ENCODE data around the gene FLNB.

The FLNB gene

DNA sequence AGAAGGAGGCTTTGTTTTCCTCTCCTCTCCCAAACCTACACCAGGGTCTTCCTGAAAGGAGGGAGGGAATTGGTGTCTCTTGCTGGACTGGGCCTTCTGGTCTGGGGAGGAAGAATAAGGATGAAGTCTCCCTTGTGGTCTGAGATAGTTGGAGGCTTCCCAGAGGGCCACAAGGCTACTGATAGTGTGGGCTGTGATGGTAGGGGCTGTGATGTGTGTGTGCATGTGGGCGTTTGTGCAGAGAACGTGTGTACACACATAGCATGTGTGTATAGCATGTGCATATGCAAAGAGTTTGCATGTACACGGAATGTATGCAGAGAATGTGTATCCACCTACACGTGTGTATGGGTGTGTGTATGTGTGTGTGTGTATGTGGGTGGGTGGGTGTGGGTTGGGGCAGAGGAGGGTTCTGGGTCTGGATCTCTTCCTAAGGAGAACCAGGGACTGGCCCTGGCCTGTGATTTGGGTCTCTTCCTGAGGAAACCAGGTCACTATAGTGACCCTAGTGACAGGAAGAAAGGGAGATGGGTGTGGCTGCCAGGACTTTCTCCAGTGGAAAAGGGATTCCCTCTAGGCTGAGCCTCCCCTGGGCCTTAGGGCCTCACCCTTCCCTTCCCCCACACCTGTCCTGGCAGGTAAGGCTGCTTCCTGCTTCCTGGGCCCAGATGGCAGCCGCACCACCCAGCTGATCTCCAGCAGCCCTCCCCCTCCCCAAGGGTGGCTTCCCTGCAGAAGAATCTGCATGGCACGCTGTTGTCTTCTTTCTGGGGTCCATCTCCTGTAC lies 1.7 kb downstream of the FLNB start:
- DNase-seq (ENCODE audit: low spot score): peak; percentile 5

DNA sequence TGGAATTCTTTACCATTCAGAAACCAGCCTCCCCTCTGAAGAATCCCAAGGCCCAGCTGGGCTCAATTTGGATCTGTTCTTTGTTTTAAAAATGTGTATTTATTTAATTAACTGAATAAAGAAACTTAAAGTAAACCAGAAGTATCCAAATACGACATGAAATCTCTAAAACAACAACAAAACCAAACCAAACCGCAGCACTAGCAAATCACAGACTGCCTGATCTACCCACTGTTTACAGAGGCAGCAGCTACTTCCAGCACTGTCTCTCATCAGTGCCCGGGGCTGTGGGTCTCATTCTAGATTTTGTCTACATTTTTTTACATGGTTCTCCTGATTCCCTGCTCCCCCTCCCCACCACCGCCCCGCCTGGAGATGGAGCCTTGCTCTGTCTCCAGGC lies 2.3 kb downstream of the FLNB start:
- no peak for DNase-seq (ENCODE audit: low spot score)

DNA sequence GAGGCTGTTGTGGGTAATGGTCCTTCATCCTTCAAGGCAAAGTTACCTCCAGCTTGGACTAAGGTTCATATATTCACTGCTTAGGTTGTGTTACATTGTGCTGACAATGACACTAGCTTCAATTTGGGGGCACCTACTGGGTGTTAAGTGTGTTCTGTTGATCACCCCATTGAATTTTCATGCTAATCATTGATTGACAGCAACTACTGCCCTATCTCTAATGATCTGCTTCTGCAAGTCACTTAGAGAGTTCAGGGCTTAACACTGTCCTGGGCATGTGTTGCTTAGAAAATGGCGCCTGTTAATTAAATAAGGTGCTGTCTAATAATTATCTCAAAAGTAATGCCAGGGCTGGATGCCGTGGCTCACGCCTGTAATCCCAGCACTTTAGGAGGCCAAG lies 3.4 kb downstream of the FLNB start:
- DNase-seq (ENCODE audit: low spot score): no peak

DNA sequence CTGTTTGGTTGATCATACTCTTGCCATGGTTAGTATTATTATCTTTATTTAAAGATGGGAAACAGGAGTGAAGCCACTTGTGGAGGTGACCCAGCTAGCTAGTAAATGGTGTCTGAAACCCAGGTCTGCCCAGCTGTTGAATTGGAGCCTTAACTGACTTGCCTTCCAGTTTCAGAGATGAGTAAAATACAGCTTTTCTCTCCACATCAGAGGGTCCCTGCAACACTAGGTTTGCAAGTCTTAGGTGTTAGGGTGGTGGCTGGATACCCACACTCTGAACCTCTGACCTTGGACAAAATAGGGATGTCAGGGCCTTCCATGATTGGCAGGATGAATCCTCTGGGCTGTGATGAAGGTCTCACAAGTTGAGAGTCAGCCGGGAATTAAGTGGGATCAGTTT lies 4.1 kb downstream of the FLNB start:
- no peak for DNase-seq (ENCODE audit: low spot score)

DNA sequence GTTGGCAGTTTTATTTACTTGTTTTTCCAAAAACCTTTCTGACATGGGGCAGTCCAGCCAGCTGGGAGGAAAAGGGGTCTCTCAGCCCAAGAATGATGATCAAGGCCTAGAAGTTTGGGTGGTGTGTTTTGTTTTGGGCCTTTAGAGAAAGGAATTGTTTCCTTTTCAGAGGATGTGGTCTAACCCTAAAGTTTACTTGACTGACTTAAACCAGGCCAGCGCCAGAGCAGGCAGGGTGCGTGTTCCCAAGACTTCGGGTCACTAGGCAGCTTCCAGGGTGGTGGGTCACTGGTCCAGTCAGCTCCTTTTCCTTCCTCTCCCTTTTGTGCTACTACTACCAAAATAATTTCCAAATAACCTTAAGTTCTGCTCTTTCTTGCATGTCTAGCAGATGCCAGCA lies 4.9 kb downstream of the FLNB start:
- DNase-seq (ENCODE audit: low spot score): no peak

DNA sequence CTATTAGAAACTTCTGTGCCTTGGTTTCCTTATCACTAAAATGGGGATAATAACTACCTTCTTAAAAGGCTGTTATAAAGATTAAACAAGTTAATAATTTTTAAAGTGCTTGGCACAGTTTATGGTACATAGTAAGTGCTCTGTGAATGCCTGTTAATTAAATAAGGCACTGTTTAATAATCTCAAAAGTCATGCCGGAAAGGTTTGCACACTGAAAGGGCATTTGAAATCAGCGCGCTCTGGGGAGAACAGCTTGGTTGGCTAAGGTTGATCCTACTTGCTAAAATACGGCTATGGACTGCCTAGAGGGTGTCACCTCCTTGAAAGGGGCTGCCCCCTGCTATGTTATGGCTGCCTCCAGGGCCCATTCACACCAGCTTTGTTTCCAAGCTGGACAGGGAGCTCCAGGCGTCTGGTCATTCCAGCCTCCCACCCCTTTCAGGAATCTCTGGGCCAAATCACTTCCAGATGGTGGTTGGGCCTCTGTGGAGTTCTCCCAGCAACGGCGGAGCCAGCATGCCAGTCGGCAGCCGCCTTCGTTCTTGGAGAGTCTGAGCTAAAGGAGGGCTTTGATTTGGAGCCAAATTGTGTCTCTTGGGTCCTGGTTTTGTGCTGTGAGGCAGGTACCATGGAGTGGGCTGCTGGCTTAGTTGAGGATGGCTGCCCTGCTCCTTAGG lies 5.9 kb downstream of the FLNB start:
- DNase-seq (ENCODE audit: low spot score): no peak

DNA sequence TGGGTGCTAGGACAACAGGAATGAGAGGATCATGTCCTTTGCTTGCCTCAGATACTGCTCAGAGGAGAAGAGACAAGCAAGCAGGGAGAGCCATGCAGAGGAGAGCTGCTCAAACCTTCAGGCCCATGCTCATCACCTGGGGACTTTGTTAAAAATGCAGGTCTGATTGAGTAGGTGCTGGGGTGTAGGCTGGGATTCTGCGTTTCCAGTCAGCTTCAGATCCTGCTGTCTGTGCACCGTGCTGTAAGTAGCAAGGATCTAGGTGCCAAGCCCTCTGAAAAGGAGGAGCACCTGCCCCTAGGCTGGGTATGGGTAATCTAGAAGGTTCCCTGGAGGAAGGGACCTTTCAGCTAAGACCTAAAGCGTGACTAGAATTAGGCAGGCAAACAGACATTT lies 7.3 kb downstream of the FLNB start:
- no peak for DNase-seq (ENCODE audit: low spot score)

DNA sequence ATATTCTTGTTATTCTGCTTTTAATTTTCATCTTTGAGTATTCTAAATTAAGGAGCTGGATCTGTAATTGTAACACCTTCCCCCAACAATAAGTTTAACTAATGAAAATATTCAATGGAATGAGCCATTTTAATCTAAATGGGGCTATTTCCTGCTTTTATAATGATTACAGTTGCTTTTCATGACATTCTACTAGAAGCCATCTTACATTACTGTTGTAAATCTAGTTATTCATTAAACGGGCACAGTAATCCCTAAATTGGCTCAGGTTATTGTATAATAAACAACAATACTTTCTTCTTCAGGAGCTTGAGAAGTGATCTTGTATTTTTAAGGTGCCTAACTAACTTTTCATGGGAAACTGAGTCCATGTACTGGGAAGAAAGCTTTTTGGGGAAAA lies 8.5 kb downstream of the FLNB start:
- no peak for DNase-seq (ENCODE audit: low spot score)

DNA sequence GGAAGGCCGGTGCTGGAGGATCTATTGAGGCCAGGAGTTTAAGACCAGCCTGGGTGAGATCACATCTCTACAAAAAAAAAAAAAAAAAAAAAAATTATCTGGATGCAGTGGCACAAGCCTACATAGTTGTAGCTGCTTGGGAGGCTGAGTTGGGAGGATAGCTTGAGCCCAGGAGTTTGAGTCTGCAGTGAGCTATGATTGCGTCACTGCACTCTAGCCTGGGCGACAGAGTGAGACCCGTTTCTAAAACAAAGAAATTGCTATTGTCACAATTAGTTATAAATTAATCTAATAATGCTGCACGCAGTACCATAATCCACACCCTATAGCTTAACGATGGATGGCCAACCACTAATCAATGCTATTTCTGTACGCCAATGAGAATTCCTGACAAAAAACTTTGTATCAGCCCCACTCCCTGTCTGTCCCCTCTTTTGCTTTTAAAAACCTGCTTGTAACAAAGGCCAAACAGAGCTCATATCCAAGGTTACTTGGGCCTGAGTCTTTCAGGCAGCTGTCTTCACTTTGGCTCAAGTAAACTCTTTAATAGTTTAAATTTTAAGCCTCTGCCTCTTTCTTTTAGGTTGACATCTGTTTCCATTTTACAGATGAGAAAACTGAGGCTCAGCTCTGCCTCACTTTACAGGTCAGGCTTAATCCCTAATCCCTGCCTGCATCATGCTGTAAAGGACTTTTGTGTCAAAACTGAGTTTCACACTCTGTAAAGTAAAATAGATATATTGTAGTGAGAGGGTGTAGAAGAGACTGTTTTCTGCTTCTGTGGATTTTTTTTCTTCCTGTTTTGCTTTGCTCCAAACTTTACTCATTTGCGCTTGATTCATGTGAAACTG lies 10.9 kb downstream of the FLNB start:
- no peak for DNase-seq (ENCODE audit: low spot score)

DNA sequence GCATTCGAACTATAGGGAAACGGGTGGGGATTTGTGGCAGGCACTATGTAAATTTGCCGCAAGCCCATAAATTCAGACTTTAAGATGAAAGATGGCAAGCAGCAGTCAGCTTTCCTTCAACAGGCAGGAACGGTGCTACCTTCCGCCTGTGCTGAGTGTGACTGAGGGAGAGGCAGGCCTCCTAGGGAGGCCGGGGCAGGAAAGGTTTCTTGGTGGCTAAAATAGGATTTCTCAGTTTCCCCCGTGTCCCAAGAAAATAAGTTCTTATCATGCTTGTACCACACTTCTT lies 12.5 kb downstream of the FLNB start:
- no peak for DNase-seq (ENCODE audit: low spot score)

DNA sequence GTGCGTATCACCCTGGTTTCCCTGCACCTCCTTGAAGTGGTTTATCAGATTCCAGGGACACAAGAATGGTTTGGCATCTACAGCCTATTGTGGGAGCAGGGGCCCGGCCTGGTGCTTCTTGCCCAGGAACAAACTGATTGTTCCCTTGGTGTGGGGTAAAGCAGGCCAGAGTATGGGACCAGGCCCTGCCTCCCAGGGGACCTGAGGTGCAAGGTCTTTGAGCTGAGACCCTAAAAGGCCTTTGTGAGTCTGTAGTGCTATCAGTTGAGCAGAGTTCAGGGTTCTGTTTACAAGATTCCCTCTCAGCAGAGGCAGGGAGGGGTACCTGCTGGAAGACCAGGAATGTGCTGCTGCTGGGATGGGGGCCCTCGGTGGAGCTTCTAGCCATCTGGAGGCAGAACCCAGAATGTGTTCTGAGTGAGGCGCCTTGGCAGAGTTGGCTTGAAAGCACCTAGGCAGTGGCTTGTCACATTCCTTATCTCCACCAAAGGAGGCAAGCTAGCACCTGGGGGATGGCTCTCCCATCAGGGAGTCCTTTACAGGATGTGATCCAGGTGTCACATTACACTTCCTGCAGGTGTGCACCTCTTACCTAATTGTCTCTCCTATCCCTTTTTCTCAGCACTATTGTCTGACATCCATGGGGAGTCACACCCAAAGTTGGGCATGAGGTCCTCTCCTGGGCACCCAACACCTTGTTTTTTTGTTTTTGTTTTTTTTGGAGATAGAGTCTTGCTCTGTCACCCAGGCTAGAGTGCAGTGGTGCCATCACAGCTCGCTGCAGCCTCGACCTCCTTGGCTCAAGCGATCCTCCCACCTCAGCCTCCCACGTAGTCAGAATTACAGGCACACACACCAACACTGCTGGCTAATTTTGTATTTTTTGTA lies 13.1 kb downstream of the FLNB start:
- no peak for DNase-seq (ENCODE audit: low spot score)

DNA sequence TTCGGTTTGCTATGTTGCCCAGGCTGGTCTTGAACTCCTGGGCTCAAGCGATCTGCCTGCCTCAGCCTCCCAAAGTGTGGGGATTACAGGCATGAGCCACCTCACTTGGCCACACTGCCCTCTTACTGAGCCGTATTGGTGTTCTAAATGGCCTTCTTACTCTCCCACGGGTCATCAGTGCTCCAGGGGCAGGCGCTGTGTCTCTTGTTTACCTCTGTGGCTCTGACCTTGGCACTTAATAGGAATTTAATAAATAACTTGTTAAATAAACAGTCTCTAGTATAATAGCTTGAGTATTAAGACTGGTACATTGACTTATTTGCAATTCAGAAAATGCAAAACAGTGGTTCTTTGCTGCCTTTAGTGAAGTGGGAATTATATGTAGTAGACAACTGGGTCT lies 13.7 kb downstream of the FLNB start:
- DNase-seq (ENCODE audit: low spot score): no peak

DNA sequence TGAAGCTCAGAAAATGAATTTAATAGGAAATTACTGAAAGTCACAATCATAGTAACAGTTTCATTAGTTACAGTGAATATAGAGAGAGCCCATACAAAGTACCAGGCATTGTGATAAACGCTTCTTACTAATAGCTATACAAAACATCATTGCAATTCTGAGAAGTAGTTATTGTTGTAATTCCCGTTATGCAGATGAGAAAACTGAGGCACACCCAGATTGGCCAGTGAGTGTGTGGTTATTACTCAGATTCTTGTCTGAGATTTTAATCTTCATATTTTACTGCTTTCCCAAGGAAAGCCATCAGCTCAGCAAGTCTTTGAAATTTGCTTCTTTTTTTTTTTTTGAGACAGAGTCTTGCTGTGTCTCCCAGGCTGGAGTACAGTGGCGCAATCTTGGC lies 14.3 kb downstream of the FLNB start:
- no peak for DNase-seq (ENCODE audit: low spot score)

DNA sequence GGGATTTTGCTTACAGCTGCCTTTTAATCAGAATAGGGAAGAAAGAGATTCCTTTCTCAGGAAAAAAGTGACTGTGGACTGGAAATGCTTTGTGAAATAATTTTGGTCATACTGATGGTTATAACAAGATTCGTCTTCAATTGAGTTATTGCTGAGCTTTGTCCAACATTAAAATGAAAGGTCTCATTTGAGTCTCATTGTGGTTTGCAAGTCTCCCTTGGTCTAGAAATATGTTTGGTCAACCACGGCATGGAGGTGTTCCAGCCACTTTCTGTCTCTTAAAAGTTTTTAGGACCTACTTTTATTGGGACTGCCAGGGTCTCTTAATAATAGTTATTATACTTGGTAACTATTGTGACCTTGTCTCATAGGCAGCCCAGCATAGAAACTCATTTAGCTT lies 15.3 kb downstream of the FLNB start:
- DNase-seq (ENCODE audit: low spot score): no peak

DNA sequence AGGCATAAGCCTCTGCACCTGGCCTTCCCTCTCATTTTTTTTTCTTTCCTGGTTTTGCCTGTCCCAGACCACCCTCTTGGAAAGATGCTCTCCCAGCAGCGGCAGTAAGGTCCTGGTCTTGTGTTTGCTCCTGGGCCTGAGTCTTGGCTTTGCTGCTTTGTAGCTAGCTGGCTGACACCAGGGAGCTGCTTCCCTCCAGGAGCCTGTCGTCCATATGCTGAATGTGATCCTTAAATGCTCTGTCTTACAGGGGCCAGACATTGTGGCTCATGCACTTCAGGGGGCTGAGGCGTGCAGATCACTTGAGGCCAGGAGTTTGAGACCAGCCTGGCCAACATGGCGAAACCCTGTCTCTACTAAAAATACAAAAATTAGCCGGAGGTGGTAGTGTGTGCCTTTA lies 17.2 kb downstream of the FLNB start:
- DNase-seq (ENCODE audit: low spot score): no peak

DNA sequence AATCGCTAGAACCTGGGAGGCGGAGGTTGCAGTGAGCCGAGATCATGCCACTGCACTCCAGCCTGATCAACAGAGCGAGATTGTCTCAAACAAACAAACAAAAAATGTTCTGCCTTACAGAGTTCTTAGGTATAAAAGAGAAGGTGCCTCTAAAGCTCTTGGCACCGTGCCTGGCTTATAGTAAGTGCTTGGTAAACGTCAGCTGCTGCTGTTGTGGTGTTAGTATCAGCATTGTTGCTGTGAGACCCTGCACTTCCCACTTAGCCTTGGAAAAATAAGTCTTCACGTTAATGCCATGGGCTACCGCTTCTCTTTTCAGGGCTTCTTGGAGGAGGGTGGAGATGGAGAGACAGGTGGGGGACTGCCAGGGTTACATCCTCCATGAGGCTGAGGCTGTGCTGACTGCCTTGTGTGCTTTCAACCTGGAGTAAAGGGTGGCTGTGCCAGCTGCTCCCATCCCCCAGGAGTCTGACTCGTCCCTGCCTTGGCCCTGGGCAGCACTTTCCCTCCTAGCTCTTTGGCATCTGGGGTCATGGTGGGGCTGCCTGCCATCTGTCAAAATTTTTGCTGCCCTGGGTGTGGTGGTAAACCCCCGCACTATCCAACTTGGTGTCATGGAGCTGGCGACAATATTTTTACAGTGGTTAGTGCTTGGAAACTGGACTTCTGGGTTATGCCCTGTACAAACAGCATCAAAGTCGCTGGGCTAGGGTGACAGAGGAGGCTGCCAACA lies 17.8 kb downstream of the FLNB start:
- no peak for DNase-seq (ENCODE audit: low spot score)

DNA sequence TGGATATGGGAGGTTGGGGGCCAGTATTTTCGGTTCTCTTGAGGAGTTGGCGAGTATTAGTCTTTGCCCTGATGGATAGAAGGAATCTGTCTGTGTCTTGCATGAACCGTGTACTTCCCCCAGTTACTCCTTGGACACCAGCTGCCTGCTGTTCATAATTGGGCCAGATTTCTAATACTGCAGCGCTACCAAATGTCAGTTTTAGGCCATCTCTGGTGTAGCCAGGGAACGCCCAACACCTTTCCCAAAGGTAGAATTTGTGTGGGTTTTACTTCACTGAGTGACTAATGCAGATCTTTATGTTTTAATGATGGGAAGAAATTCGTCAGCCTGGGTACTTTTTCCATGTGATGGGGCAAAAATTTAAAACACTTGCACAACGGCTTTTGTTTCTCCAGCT lies 18.4 kb downstream of the FLNB start:
- DNase-seq (ENCODE audit: low spot score): no peak

DNA sequence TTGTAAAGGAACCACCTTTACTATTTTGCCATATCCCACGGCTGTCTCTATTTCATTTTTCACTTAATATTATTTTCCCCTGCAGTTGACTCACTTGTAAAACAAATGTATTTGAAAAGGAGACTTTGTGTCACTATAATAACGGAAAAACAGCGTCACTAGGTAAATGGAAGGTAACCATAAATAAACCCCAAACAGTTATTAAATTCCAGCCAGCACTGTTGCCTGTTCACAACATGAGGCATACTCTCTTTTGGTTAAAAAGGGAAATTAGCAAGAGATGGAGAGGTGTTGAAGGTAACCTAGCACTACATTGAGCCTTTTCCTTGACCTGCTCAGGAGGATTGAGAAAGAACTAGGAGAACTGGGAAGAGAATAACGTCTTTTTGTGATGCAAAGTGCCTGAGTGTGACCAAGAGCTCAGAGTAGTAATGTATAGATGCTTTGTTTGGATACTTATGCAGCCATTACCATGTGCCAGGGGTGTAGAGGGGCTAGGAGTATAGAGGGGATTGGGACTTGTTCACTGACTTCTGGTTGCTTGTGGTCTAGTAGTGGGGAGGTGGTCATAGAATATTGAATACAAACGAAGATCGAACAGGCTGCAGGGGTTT lies 19.6 kb downstream of the FLNB start:
- DNase-seq (ENCODE audit: low spot score): no peak

DNA sequence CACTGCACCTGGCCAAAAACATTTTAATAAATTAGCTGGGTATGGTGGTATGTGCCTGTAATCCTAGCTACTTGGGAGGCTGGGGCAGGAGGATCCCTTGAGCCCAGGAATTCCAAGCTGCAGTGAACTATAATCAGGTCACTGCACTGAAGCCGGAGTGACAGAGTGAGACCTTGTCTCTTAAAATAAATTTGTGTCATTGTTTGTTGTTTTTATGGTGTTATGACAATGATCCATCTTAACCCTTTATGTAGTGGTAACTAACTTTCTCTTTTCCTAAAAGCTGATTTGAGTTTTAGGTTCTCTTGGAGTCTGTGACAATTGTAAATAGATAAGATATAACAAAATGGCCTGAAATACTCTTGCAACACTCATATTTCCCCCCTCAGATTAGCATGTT lies 20.7 kb downstream of the FLNB start:
- no peak for DNase-seq (ENCODE audit: low spot score)

DNA sequence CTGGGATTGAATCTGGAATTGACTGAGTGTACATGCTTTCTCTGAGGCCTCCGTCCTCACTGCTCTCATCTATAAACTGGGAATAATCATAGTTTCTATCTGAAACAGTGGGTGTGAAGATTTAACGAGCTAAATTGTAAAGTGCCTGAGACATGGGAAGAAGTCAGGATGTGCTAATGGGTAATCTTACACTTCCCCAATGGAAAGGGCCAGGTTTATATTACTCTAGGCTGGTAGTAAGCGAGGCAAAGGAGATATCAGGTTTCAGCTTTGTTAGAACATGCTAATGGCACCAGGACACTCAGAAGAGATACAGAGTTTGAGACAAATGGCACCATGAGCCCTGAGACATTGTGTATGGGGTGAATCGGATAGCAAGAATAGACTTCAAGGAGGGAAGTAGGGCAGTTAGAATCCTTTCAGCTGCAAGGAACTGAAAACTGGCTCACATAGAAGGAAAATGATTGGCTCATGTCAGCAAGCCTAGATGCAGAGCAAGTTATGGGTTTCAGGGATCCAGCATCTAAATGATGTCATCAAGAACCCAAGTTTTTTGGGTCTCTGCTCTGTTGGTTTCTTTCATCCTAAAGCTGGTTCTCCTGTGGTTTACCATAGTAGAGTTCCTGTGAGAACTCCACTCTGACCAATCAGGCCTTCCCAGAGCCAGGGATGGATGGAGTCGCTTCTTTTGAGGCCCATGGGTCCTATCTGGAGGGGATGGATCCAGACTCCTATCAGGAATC lies 21.8 kb downstream of the FLNB start:
- no peak for DNase-seq (ENCODE audit: low spot score)

Data from NAMALWA (cell line).